WERI-Rb-1 (cell line): ENCODE measurements around the gene KDM8.

Experiments used
- DNase-seq: peaks from one replicate; pipeline ENCODE4 v3.0.0-alpha.2; 2020
- H3K27ac ChIP-seq: fragments of 250-450 bp; sonication (Bioruptor Pico); 2 replicates; pipeline ENCODE4 v1.5.1; 2020; ENCODE audit warnings: mild to moderate bottlenecking, moderate library complexity
- H3K27me3 ChIP-seq: fragments of 250-450 bp; sonication (Bioruptor Pico); 2 replicates; pipeline ENCODE4 v1.5.1; 2021; ENCODE audit warnings: mild to moderate bottlenecking, low read depth, moderate library complexity; ENCODE audit not compliant: insufficient read depth, severe bottlenecking
- H3K36me3 ChIP-seq: fragments of 250-450 bp; sonication (Bioruptor Pico); 2 replicates; pipeline ENCODE4 v1.5.1; 2020; ENCODE audit warnings: mild to moderate bottlenecking, moderate library complexity
- H3K4me3 ChIP-seq: 2 replicates; pipeline ENCODE4 v1.5.1; 2011; ENCODE audit warnings: low read depth, mild to moderate bottlenecking, control low read depth, low read length
- H3K9me3 ChIP-seq: fragments of 250-450 bp; sonication (Bioruptor Pico); 2 replicates; pipeline ENCODE4 v1.5.1; 2021; ENCODE audit warnings: mild to moderate bottlenecking, moderate library complexity; ENCODE audit not compliant: severe bottlenecking
- CTCF ChIP-seq: IDR thresholded peaks from 2 replicates; pipeline ENCODE4 v1.5.1; 2011; ENCODE audit warnings: low read depth, mild to moderate bottlenecking, control low read depth, inconsistent platforms, low read length

Gene KDM8

GRCh38 chr16:27239906-27240655, 36.8 kb downstream of the KDM8 start:
- H3K27me3 ChIP-seq: no peaks in the 10 kb centered on the region
- no peak for TF ChIP-seq CTCF
- no peak for DNase-seq
- no peak overlapping the region for H3K4me3 ChIP-seq
- no peaks in the 10 kb centered on the region; the same call in 1 of the 2 replicates for H3K36me3 ChIP-seq
- H3K9me3 ChIP-seq: no peaks in the 10 kb centered on the region
- H3K27ac ChIP-seq: no peak overlapping the region

GRCh38 chr16:27240948-27241531, 37.7 kb downstream of the KDM8 start:
- Histone ChIP-seq H3K27me3 (no peaks in the 10 kb centered on the region), H3K4me3 (no peak overlapping the region), H3K9me3 (no peaks in the 10 kb centered on the region), H3K36me3 (no peaks in the 10 kb centered on the region), H3K27ac (no peak overlapping the region)
- no peak for TF ChIP-seq CTCF
- no peak for DNase-seq

GRCh38 chr16:27241658-27242057, 38.3 kb downstream of the KDM8 start:
- no peak for DNase-seq
- Histone ChIP-seq H3K36me3 (no peaks in the 10 kb centered on the region), H3K27me3 (no peaks in the 10 kb centered on the region), H3K9me3 (no peaks in the 10 kb centered on the region), H3K27ac (no peak overlapping the region), H3K4me3 (no peak overlapping the region)
- no peak for TF ChIP-seq CTCF

- Histone ChIP-seq H3K36me3 (no peaks in the 10 kb centered on the region), H3K27ac (no peak overlapping the region), H3K9me3 (no peaks in the 10 kb centered on the region), H3K27me3 (no peaks in the 10 kb centered on the region), H3K4me3 (no peak overlapping the region)
- no peak for DNase-seq
- no peak for TF ChIP-seq CTCF
Observed at GRCh38 chr16:27242398-27242797, 39.1 kb downstream of the KDM8 start.

- no peaks in the 10 kb centered on the region for H3K36me3 ChIP-seq
- H3K27ac ChIP-seq: no peak overlapping the region
- TF ChIP-seq CTCF: no peak
- no peaks in the 10 kb centered on the region for H3K27me3 ChIP-seq
- no peak for DNase-seq
- H3K4me3 ChIP-seq: no peak overlapping the region
- H3K9me3 ChIP-seq: no peaks in the 10 kb centered on the region
Observed at GRCh38 chr16:27242868-27243590, 39.7 kb downstream of the KDM8 start.
